Measurements from ENCODE around the gene TEC. TPM values are rescaled to one million over a fixed set of nuclear protein-coding genes. Genes with fewer than 3 reads are reported as not detected.

TEC gene
- total RNA-seq, 5 donors from 2014 or later (not counting 1 experiment from before 2014, with no cell fraction given): 1.7 to 5.4 (median 2.5) TPM

DNA sequence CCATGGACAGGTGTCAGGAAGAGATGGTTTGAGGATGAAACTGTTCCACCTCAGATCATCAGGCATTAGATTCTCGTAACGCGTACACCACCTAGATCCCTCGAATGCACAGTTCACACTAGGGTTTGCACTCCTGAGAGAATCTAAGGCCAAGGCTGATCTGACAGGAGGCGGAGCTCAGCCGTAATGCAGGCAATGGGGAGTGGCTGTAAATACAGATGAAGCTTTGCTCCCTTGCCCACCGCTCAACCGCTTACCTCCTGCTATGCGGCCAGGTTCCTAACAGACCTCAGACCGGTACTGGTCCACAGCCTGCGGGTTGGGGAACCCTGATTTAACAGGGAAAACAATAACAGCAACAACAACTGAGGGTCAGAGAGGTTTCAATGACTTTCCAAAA lies 2.0 kb upstream of the TEC start:
- Histone ChIP-seq H3K27ac (ENCODE audit: low read length) (no peak overlapping the region), H3K27me3 (replicated peaks in 1 of 2; ENCODE audit: control insufficient read depth in 2 of 2, extremely low read depth in 1 of 2, insufficient read depth in 2 of 2, low read length in 1 of 2) (no peaks in the 10 kb centered on the region), H3K36me3 (ENCODE audit: control insufficient read depth in 2 of 2, extremely low read depth in 1 of 2, insufficient read depth in 1 of 2, low read length in 1 of 2) (no peaks in the 10 kb centered on the region), H3K4me3 (ENCODE audit: control insufficient read depth in 1 of 2, extremely low read depth in 1 of 2, low read length in 1 of 2) (no peak overlapping the region), H3K9me3 (no peaks in the 10 kb centered on the region), H3K4me1 (ENCODE audit: control insufficient read depth in 1 of 2, extremely low read depth in 1 of 2, insufficient read depth in 2 of 2, low read length in 2 of 2) (peaks cover 0 to 9% of the 10 kb centered on the region in 2 experiments)
- Mint-ChIP-seq H3K4me1 (peaks cover 17 to 19% (median 18%) of the 10 kb centered on the region in 3 donors), H3K9me3 (no peaks in the 10 kb centered on the region), H3K27me3 (no peaks in the 10 kb centered on the region), H3K36me3 (no peaks in the 10 kb centered on the region), H3K27ac (no peak overlapping the region), H3K4me3 (no peak overlapping the region)
- ATAC-seq (replicated peaks in 1 of 4) (no peak), DNase-seq (peak in 1 of 35 experiments; percentile 9)
- ChIA-PET CTCF (no interaction called here), POLR2A (no interaction called here)
- 94% methylated on average over 9 of the region's 11 CpGs for WGBS (ENCODE audit: insufficient coverage)

DNA sequence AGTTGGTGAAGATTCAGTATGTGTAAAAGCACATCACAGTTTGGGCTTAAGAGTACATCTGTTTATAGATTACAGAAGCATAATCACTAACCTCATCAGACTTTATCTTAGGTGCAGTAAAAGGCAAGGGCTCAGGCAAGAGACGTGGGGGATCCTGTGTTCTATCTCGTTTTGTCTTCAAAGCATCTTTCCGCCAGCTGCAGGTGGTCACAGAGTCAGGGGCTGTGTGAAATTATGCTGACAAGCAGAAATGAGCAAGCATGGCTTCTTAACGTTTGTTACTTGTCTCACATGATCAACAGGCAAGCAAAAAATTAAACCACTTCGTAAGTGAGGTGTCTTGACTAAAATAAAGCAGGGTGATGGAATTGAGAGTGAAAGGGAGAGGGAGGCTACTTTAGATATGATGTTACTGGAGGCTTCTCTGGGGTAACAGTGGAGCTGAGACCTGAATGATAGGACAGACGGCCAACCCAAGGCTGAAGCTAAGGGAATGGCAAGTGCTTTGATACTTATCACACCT lies 1.4 kb upstream of the TEC start:
- H3K27me3 Mint-ChIP-seq: no peaks in the 10 kb centered on the region
- no peak overlapping the region for H3K27ac ChIP-seq (ENCODE audit: low read length)
- peak in 1 of 35 experiments; percentile 7 for DNase-seq
- H3K9me3 ChIP-seq: no peaks in the 10 kb centered on the region
- H3K36me3 ChIP-seq (ENCODE audit: control insufficient read depth in 2 of 2, extremely low read depth in 1 of 2, insufficient read depth in 1 of 2, low read length in 1 of 2): no peaks in the 10 kb centered on the region
- H3K36me3 Mint-ChIP-seq: no peaks in the 10 kb centered on the region
- H3K27me3 ChIP-seq (replicated peaks in 1 of 2; ENCODE audit: control insufficient read depth in 2 of 2, extremely low read depth in 1 of 2, insufficient read depth in 2 of 2, low read length in 1 of 2): no peaks in the 10 kb centered on the region
- ChIA-PET CTCF (interaction anchor here in 1 of 2 donors (0.5 kb wide), 1 partner anchor 691 kb away, joined by 3 read pairs; no protein-coding TSS in a partner anchor), POLR2A (no interaction called here)
- H3K4me3 ChIP-seq (ENCODE audit: control insufficient read depth in 1 of 2, extremely low read depth in 1 of 2, low read length in 1 of 2): no peak overlapping the region
- H3K9me3 Mint-ChIP-seq: no peaks in the 10 kb centered on the region
- no peak for ATAC-seq (replicated peaks in 1 of 4)
- WGBS (ENCODE audit: insufficient coverage): 68% methylated on average over 6 of the region's 6 CpGs
- peaks cover 0 to 9% of the 10 kb centered on the region in 2 experiments for H3K4me1 ChIP-seq (ENCODE audit: control insufficient read depth in 1 of 2, extremely low read depth in 1 of 2, insufficient read depth in 2 of 2, low read length in 2 of 2)
- peak overlapping the region in 2 of 3 donors; percentile 5 to 97 for H3K4me3 Mint-ChIP-seq
- H3K4me1 Mint-ChIP-seq: peaks cover 17 to 19% (median 18%) of the 10 kb centered on the region in 3 donors
- peak overlapping the region; percentile 37 to 71 for H3K27ac Mint-ChIP-seq

DNA sequence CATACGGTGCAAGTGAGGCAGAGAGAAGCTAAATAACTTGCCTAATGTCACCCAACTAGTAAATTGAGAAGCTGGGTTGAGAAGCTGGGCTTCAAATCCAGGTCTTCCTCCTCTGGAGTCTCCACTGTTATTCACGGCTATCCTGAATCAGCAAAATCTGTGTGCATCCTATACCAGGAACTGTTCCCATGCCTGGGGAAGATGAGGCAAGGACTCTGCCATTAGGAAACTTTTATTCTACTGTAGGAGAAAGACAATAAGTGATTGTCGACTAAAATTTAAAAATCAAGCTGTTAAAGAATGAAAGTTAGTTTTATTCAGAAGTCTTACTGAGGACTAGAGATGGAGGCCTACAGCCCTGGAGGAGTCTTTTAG lies 872 bp upstream of the TEC start:
- POLR2A ChIA-PET: no interaction called here
- H3K27me3 Mint-ChIP-seq: no peaks in the 10 kb centered on the region
- H3K4me1 ChIP-seq (ENCODE audit: control insufficient read depth in 1 of 2, extremely low read depth in 1 of 2, insufficient read depth in 2 of 2, low read length in 2 of 2): peaks cover 0 to 9% of the 10 kb centered on the region in 2 experiments
- no peaks in the 10 kb centered on the region for H3K9me3 Mint-ChIP-seq
- H3K4me3 Mint-ChIP-seq: peak overlapping the region; percentile 92 to 97 (median 94)
- H3K27me3 ChIP-seq (replicated peaks in 1 of 2; ENCODE audit: control insufficient read depth in 2 of 2, extremely low read depth in 1 of 2, insufficient read depth in 2 of 2, low read length in 1 of 2): no peaks in the 10 kb centered on the region
- no peaks in the 10 kb centered on the region for H3K36me3 Mint-ChIP-seq
- no peaks in the 10 kb centered on the region for H3K36me3 ChIP-seq (ENCODE audit: control insufficient read depth in 2 of 2, extremely low read depth in 1 of 2, insufficient read depth in 1 of 2, low read length in 1 of 2)
- no peaks in the 10 kb centered on the region for H3K9me3 ChIP-seq
- H3K27ac ChIP-seq (ENCODE audit: low read length): peak overlapping the region; percentile 62
- ATAC-seq (replicated peaks in 1 of 4) (no peak), DNase-seq (no peak)
- H3K4me3 ChIP-seq (ENCODE audit: control insufficient read depth in 1 of 2, extremely low read depth in 1 of 2, low read length in 1 of 2): peak overlapping the region in 1 of 2 donors; percentile 61
- no CpG with 5 or more reads among the region's 3 CpGs for WGBS (ENCODE audit: insufficient coverage)
- H3K27ac Mint-ChIP-seq: peak overlapping the region; percentile 37 to 71
- CTCF ChIA-PET: interaction anchor here in 1 of 2 donors (0.5 kb wide), 1 partner anchor 691 kb away, joined by 3 read pairs; no protein-coding TSS in a partner anchor
- H3K4me1 Mint-ChIP-seq: peaks cover 17 to 19% (median 18%) of the 10 kb centered on the region in 3 donors

DNA sequence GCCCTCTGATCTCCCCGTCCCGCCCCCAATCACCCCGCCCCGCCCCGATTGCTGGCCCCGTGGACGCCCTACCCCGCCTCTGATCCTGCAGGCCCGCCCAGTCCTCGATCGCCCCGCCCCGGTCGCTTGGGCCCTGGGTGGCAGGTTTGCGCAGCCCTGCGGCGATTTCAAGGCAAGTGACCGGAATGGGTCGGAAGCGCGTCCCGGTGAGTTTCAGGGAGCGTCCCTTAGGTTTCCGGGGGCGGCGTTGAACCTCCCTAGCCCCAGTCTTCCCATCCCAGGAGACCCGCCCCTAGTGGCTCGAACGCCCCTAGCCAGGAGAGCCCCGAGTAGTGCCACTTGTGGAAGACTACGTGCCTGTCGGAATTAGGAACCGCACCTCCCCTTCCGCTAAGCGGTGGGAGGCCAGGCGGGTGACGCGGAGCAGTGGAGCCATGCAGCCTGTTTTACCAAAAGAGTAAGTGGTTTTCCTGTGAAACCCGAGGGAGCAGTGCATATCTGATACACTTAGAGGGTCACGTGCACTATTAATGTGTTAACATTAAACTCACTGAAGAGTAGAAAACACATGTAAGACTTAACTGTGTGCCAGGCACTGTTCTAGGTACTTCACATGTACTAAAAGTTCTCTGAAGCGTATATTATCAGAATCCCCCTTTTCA lies 354 bp upstream of the TEC start:
- Mint-ChIP-seq H3K36me3 (no peaks in the 10 kb centered on the region), H3K9me3 (no peaks in the 10 kb centered on the region), H3K4me1 (peaks cover 17 to 19% (median 18%) of the 10 kb centered on the region in 3 donors), H3K4me3 (peak overlapping the region; percentile 92 to 97 (median 94)), H3K27me3 (no peaks in the 10 kb centered on the region), H3K27ac (peak overlapping the region; percentile 37 to 71)
- ATAC-seq (replicated peaks in 1 of 4) (peak; percentile 88 to 91 (median 90)), DNase-seq (peak; percentile 54 to 87 (median 75))
- Histone ChIP-seq H3K36me3 (ENCODE audit: control insufficient read depth in 2 of 2, extremely low read depth in 1 of 2, insufficient read depth in 1 of 2, low read length in 1 of 2) (no peaks in the 10 kb centered on the region), H3K4me3 (ENCODE audit: control insufficient read depth in 1 of 2, extremely low read depth in 1 of 2, low read length in 1 of 2) (peak overlapping the region; percentile 61 to 80), H3K27ac (ENCODE audit: low read length) (peak overlapping the region; percentile 62), H3K9me3 (no peaks in the 10 kb centered on the region), H3K27me3 (replicated peaks in 1 of 2; ENCODE audit: control insufficient read depth in 2 of 2, extremely low read depth in 1 of 2, insufficient read depth in 2 of 2, low read length in 1 of 2) (no peaks in the 10 kb centered on the region), H3K4me1 (ENCODE audit: control insufficient read depth in 1 of 2, extremely low read depth in 1 of 2, insufficient read depth in 2 of 2, low read length in 2 of 2) (peaks cover 0 to 9% of the 10 kb centered on the region in 2 experiments)
- POLR2A ChIA-PET: no interaction called here
- CTCF ChIA-PET: interaction anchor here in 1 of 2 donors (0.5 kb wide), 1 partner anchor 692 kb away, joined by 3 read pairs; no protein-coding TSS in a partner anchor
- WGBS (ENCODE audit: insufficient coverage): under 1% methylated on average over 25 of the region's 41 CpGs

DNA sequence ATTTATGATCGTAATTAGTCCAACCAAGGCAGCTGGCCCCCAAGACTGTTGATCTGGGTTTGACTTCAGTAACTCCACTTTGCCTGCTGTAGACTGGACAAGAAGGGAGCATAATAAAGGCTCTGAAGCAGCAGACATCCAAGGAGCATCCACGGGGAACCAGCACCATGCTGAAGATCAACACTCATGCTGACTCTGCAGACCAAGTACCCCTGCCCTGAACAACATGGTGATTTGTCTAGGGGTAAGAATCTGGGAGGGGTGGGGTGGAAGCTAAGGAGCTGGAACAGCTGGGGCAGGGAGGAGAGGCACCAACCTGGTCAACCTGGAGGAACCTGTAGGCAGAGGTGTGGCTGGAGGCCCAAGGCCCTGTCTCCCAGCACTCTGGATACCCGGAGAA lies 2.1 kb downstream of the TEC start:
- peaks cover 17 to 19% (median 18%) of the 10 kb centered on the region in 3 donors for H3K4me1 Mint-ChIP-seq
- no peak overlapping the region for H3K27ac Mint-ChIP-seq
- H3K27me3 Mint-ChIP-seq: peaks cover 0 to 4% of the 10 kb centered on the region in 2 donors
- H3K36me3 Mint-ChIP-seq: peaks cover 3% of the 10 kb centered on the region
- peaks cover 0 to 9% of the 10 kb centered on the region in 2 experiments for H3K4me1 ChIP-seq (ENCODE audit: control insufficient read depth in 1 of 2, extremely low read depth in 1 of 2, insufficient read depth in 2 of 2, low read length in 2 of 2)
- peak overlapping the region; percentile 3 to 92 (median 21) for H3K4me3 Mint-ChIP-seq
- ChIA-PET CTCF (no interaction called here), POLR2A (no interaction called here)
- no peak overlapping the region for H3K27ac ChIP-seq (ENCODE audit: low read length)
- no peaks in the 10 kb centered on the region for H3K36me3 ChIP-seq (ENCODE audit: control insufficient read depth in 2 of 2, extremely low read depth in 1 of 2, insufficient read depth in 1 of 2, low read length in 1 of 2)
- ATAC-seq (replicated peaks in 1 of 4) (no peak), DNase-seq (no peak)
- 93% methylated on average over 2 of the region's 3 CpGs for WGBS (ENCODE audit: insufficient coverage)
- no peak overlapping the region for H3K4me3 ChIP-seq (ENCODE audit: control insufficient read depth in 1 of 2, extremely low read depth in 1 of 2, low read length in 1 of 2)
- no peaks in the 10 kb centered on the region for H3K27me3 ChIP-seq (replicated peaks in 1 of 2; ENCODE audit: control insufficient read depth in 2 of 2, extremely low read depth in 1 of 2, insufficient read depth in 2 of 2, low read length in 1 of 2)
- no peaks in the 10 kb centered on the region for H3K9me3 Mint-ChIP-seq
- no peaks in the 10 kb centered on the region for H3K9me3 ChIP-seq

DNA sequence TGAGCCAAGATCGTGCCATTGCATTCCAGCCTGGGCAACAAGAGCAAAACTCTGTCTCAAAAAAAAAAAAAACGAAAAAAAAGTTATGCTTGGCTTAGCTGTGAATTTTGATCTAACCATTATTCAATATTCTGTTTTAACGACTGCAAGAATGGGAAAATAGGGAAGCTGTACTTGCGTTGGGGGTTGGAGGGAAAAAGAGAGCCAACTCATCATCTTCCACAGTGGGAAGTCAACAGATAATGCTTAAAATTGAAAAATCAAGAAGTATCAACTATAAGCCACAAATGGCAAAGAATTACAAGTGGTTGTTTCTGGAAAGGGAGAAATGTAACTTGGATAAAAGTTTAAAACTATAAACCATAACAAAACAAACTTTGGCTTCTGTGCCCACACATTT lies 2.9 kb downstream of the TEC start:
- H3K4me3 ChIP-seq (ENCODE audit: control insufficient read depth in 1 of 2, extremely low read depth in 1 of 2, low read length in 1 of 2): no peak overlapping the region
- no peaks in the 10 kb centered on the region for H3K9me3 ChIP-seq
- ChIA-PET CTCF (interaction anchor here in 1 of 2 donors (0.7 kb wide), 1 partner anchor 11 kb away, joined by 5 read pairs; no protein-coding TSS in a partner anchor), POLR2A (no interaction called here)
- no CpG with 5 or more reads among the region's 4 CpGs for whole genome bisulfite sequencing (ENCODE audit: insufficient coverage)
- ATAC-seq (replicated peaks in 1 of 4) (no peak), DNase-seq (no peak)
- Mint-ChIP-seq H3K9me3 (no peaks in the 10 kb centered on the region), H3K27me3 (peaks cover 0 to 5% of the 10 kb centered on the region in 2 donors), H3K4me1 (peaks cover 18 to 21% (median 19%) of the 10 kb centered on the region in 3 donors), H3K27ac (no peak overlapping the region), H3K36me3 (peaks cover 3% of the 10 kb centered on the region), H3K4me3 (no peak overlapping the region)
- peaks cover 0 to 9% of the 10 kb centered on the region in 2 experiments for H3K4me1 ChIP-seq (ENCODE audit: control insufficient read depth in 1 of 2, extremely low read depth in 1 of 2, insufficient read depth in 2 of 2, low read length in 2 of 2)
- no peak overlapping the region for H3K27ac ChIP-seq (ENCODE audit: low read length)
- H3K36me3 ChIP-seq (ENCODE audit: control insufficient read depth in 2 of 2, extremely low read depth in 1 of 2, insufficient read depth in 1 of 2, low read length in 1 of 2): no peaks in the 10 kb centered on the region
- H3K27me3 ChIP-seq (replicated peaks in 1 of 2; ENCODE audit: control insufficient read depth in 2 of 2, extremely low read depth in 1 of 2, insufficient read depth in 2 of 2, low read length in 1 of 2): no peaks in the 10 kb centered on the region

Measured in T-cell (primary cell).